Measurements from ENCODE around the gene PDE4D.

Gene PDE4D

GRCh38 chr5:58923355-58923754, 970.2 kb downstream of the PDE4D start:
- DNase-seq (ENCODE audit: low read depth): no peak
- TF ChIP-seq CTCF (conservative IDR thresholded peaks at IDR 0.05; ENCODE audit: low read length): no peak
- H3K4me3 ChIP-seq (ENCODE audit: low read length): no peak overlapping the region

- no peak for TF ChIP-seq CTCF (conservative IDR thresholded peaks at IDR 0.05; ENCODE audit: low read length)
- peak; percentile 61 for DNase-seq (ENCODE audit: low read depth)
Measured at GRCh38 chr5:58922461-58923171, 970.9 kb downstream of the PDE4D start.

GRCh38 chr5:58921159-58921558, 972.4 kb downstream of the PDE4D start:
- no peak for DNase-seq (ENCODE audit: low read depth)
- TF ChIP-seq CTCF (conservative IDR thresholded peaks at IDR 0.05; ENCODE audit: low read length): no peak
- no peak overlapping the region for H3K4me3 ChIP-seq (ENCODE audit: low read length)

More at GRCh38 chr5:58922461-58923171, 970.9 kb downstream of the PDE4D start:
- H3K4me3 ChIP-seq (ENCODE audit: low read length): no peak overlapping the region

GRCh38 chr5:58919833-58920232, 973.7 kb downstream of the PDE4D start:
- TF ChIP-seq CTCF (conservative IDR thresholded peaks at IDR 0.05; ENCODE audit: low read length): no peak
- no peak for DNase-seq (ENCODE audit: low read depth)
- H3K4me3 ChIP-seq (ENCODE audit: low read length): no peak overlapping the region

Data from AG10803 (cell line).